ENCODE results near the gene KRCC1.

GRCh38 chr2:88071365-88071764 lies 15.8 kb upstream of the KRCC1 start:
- TF ChIP-seq CTCF (IDR thresholded peaks at IDR 0.05) = no peak
- no peak for TF ChIP-seq ZFX (IDR thresholded peaks at IDR 0.05; ENCODE audit: borderline replicate concordance)
